H1 (cell line): ENCODE data around the gene NSUN6. TPM values are rescaled to one million over a fixed set of nuclear protein-coding genes. Genes with fewer than 3 reads are reported as not detected.

ENCODE experiments used
- CTCF ChIA-PET: fragments of 300-600 bp; sonication (Branson Sonifier 250); formaldehyde crosslinking; loops from one replicate; lab custom pipeline; 2021; ENCODE audit not compliant: partially characterized antibody; lab: Charles Lee
- POLR2A ChIA-PET: fragments of 300-600 bp; sonication (Branson Sonifier 250); formaldehyde crosslinking; loops from one replicate; lab custom pipeline; 2021; ENCODE audit warnings: inconsistent platforms; ENCODE audit not compliant: partially characterized antibody; lab: Charles Lee
- DNase-seq, 2 experiments: peaks; one replicate each; pipeline versions ENCODE4 v3.0.0 to v3.0.0-alpha.2; 2010 to 2022; ENCODE audit warnings: low spot score in 2 of 2, low read depth in 1 of 2, mixed read lengths in 1 of 2
- FAIRE-seq: peaks from 2 replicates; lab custom pipeline; 2011; peaks lifted over from hg19 to GRCh38; lab: Jason Lieb, UNC
- H2AFZ ChIP-seq: 2 replicates; pipeline ENCODE4 v1.8.1; 2012; ENCODE audit warnings: low read length, inconsistent platforms
- H2AK5ac ChIP-seq: 2 replicates; pipeline ENCODE4 v1.6.1; 2013; ENCODE audit warnings: low read depth, low read length
- H2BK120ac ChIP-seq: replicated peaks from 2 replicates; pipeline ENCODE3; 2013; ENCODE audit warnings: low read depth, low read length, inconsistent platforms
- H2BK12ac ChIP-seq: 2 replicates; pipeline ENCODE4 v1.6.1; 2013; ENCODE audit warnings: low read depth, low read length
- H2BK15ac ChIP-seq: 2 replicates; pipeline ENCODE4 v1.6.1; 2013; ENCODE audit warnings: low read length
- H2BK20ac ChIP-seq: 2 replicates; pipeline ENCODE4 v1.6.1; 2013; ENCODE audit warnings: low read length
- H2BK5ac ChIP-seq: 2 replicates; pipeline ENCODE4 v1.6.1; 2013; ENCODE audit warnings: low read depth, low read length
- H3K14ac ChIP-seq: 2 replicates; pipeline ENCODE4 v1.6.1; 2013; ENCODE audit warnings: inconsistent platforms; ENCODE audit not compliant: insufficient read length
- H3K18ac ChIP-seq: 2 replicates; pipeline ENCODE4 v1.6.1; 2013; ENCODE audit warnings: low read length; ENCODE audit errors: extremely low read depth
- H3K23ac ChIP-seq: 2 replicates; pipeline ENCODE4 v1.6.1; 2013; ENCODE audit warnings: inconsistent platforms; ENCODE audit not compliant: insufficient read length
- H3K23me2 ChIP-seq: 2 replicates; pipeline ENCODE4 v1.6.1; 2013; ENCODE audit warnings: low read depth, low read length
- H3K27ac ChIP-seq: 2 replicates; pipeline ENCODE4 v1.6.1; 2011; ENCODE audit warnings: low read depth, low read length, inconsistent platforms
- H3K27me3 ChIP-seq, 4 experiments: replicated peaks in 1 of 4; 1 replicate in 1 of 4; 2 replicates in 3 of 4; pipeline versions ENCODE4 v1.6.1 to v1.8.1; 2011 to 2013; ENCODE audit warnings: low read length in 3 of 4, mild to moderate bottlenecking in 3 of 4, inconsistent platforms in 2 of 4, mixed read lengths in 2 of 4, moderate library complexity in 1 of 4; ENCODE audit not compliant: control insufficient read depth in 3 of 4, insufficient read depth in 3 of 4; ENCODE audit errors: extremely low read depth in 1 of 4
- H3K36me3 ChIP-seq, 4 experiments: 2 replicates each; pipeline versions ENCODE4 v1.6.1 to v1.8.1; 2011 to 2013; ENCODE audit warnings: mild to moderate bottlenecking in 4 of 4, low read length in 3 of 4, moderate library complexity in 2 of 4, control low read depth in 1 of 4, inconsistent platforms in 1 of 4; ENCODE audit not compliant: insufficient read depth in 4 of 4, control insufficient read depth in 2 of 4
- H3K4ac ChIP-seq: replicated peaks from 2 replicates; pipeline ENCODE3; 2013; ENCODE audit warnings: low read length, low read depth, mixed read lengths, inconsistent platforms; ENCODE audit not compliant: insufficient read length
- H3K4me1 ChIP-seq, 4 experiments: replicated peaks in 1 of 4; 1 replicate in 1 of 4; 2 replicates in 3 of 4; pipeline versions ENCODE4 v1.6.1 to v1.8.1; 2011 to 2013; ENCODE audit warnings: low read length in 3 of 4, inconsistent platforms in 2 of 4, mixed read lengths in 1 of 4; ENCODE audit not compliant: insufficient read depth in 4 of 4, control insufficient read depth in 3 of 4
- H3K4me2 ChIP-seq, 2 experiments: 2 replicates each; pipeline versions ENCODE4 v1.6.1 to v1.8.1; 2011 to 2013; ENCODE audit warnings: low read depth in 2 of 2, low read length in 2 of 2, control low read depth in 1 of 2, inconsistent platforms in 1 of 2, mild to moderate bottlenecking in 1 of 2; ENCODE audit not compliant: insufficient read depth in 1 of 2
- H3K4me3 ChIP-seq, 4 experiments: fragments of 200-600, 300-600 bp in 1 of 4; sonication (generic), shearing (Covaris generic), sonication (Bioruptor Twin) in 1 of 4; 2 replicates each; pipeline versions ENCODE4 v1.5.1 to v1.8.1; 2011 to 2016; ENCODE audit warnings: low read length in 4 of 4, low read depth in 3 of 4, control low read depth in 2 of 4, inconsistent platforms in 2 of 4, mild to moderate bottlenecking in 2 of 4, mixed read lengths in 1 of 4, moderate library complexity in 1 of 4; ENCODE audit not compliant: insufficient read depth in 2 of 4; ENCODE audit errors: extremely low read depth in 1 of 4
- H3K56ac ChIP-seq: replicated peaks from 2 replicates; pipeline ENCODE3; 2013; ENCODE audit warnings: low read depth, mild to moderate bottlenecking, mixed read lengths, low read length, inconsistent platforms; ENCODE audit not compliant: insufficient read length
- H3K79me1 ChIP-seq: 2 replicates; pipeline ENCODE4 v1.6.1; 2013; ENCODE audit warnings: low read depth, low read length, control low read depth
- H3K79me2 ChIP-seq, 2 experiments: 2 replicates each; pipeline versions ENCODE4 v1.6.1 to v1.8.1; 2012 to 2013; ENCODE audit warnings: low read length in 2 of 2, mild to moderate bottlenecking in 2 of 2, inconsistent platforms in 1 of 2; ENCODE audit not compliant: insufficient read depth in 2 of 2, control insufficient read depth in 1 of 2
- H3K9ac ChIP-seq, 4 experiments: replicated peaks in 1 of 4; 1 replicate in 1 of 4; 2 replicates in 3 of 4; pipeline versions ENCODE4 v1.6.1 to v1.8.1; 2011 to 2013; ENCODE audit warnings: low read depth in 3 of 4, low read length in 3 of 4, control low read depth in 2 of 4, mild to moderate bottlenecking in 2 of 4, moderate library complexity in 2 of 4, inconsistent platforms in 1 of 4; ENCODE audit errors: extremely low read depth in 1 of 4
- H3K9me3 ChIP-seq, 2 experiments: 2 replicates each; pipeline versions ENCODE4 v1.6.1 to v1.8.1; 2012 to 2013; ENCODE audit warnings: mild to moderate bottlenecking in 2 of 2, moderate library complexity in 2 of 2, control low read depth in 1 of 2, inconsistent platforms in 1 of 2, low read depth in 1 of 2, low read length in 1 of 2, mixed read lengths in 1 of 2; ENCODE audit not compliant: insufficient read depth in 2 of 2
- H4K20me1 ChIP-seq, 2 experiments: replicated peaks in 1 of 2; 2 replicates each; pipeline versions ENCODE3 to v1.8.1; 2011 to 2013; ENCODE audit warnings: inconsistent platforms in 2 of 2, low read length in 2 of 2, mild to moderate bottlenecking in 1 of 2; ENCODE audit not compliant: insufficient read depth in 2 of 2, control insufficient read depth in 1 of 2
- H4K5ac ChIP-seq: 2 replicates; pipeline ENCODE4 v1.6.1; 2013; ENCODE audit warnings: low read length, low read depth, mixed read lengths, inconsistent platforms; ENCODE audit not compliant: insufficient read length
- H4K8ac ChIP-seq: 2 replicates; pipeline ENCODE4 v1.8.0; 2013; ENCODE audit warnings: mild to moderate bottlenecking, moderate library complexity, low read length, inconsistent platforms; ENCODE audit not compliant: insufficient read depth; ENCODE audit errors: extremely low read depth
- H4K91ac ChIP-seq: replicated peaks from 2 replicates; pipeline ENCODE3; 2013; ENCODE audit warnings: low read length, mixed read lengths, inconsistent platforms; ENCODE audit not compliant: insufficient read length
- ASH2L ChIP-seq: fragments of 200-600, 300-600 bp; sonication (generic); IDR thresholded peaks from one replicate; pipeline ENCODE4 v1.7.1; 2017; ENCODE audit warnings: low read length
- ATF2 ChIP-seq: IDR thresholded peaks from 2 replicates; pipeline ENCODE4 v1.6.1; 2012; ENCODE audit warnings: low read length, inconsistent platforms
- BCL11A ChIP-seq, 2 experiments: IDR thresholded peaks; one replicate each; pipeline ENCODE4 v1.6.1; 2011; ENCODE audit warnings: low read depth in 2 of 2, low read length in 2 of 2, mild to moderate bottlenecking in 2 of 2
- BRCA1 ChIP-seq: IDR thresholded peaks from 2 replicates; pipeline ENCODE4 v1.6.1; 2012; ENCODE audit warnings: low read depth, low read length, improper control_type of control experiment
- CREB1 ChIP-seq: IDR thresholded peaks from 2 replicates; pipeline ENCODE4 v1.6.1; 2012; ENCODE audit warnings: inconsistent platforms
- E2F6 ChIP-seq: IDR thresholded peaks from 2 replicates; pipeline ENCODE4 v1.6.1; 2012; ENCODE audit warnings: inconsistent platforms
- HDAC6 ChIP-seq: IDR thresholded peaks from one replicate; pipeline ENCODE4 v1.7.1; 2012; ENCODE audit warnings: low read depth, mild to moderate bottlenecking, inconsistent platforms, low read length, moderate library complexity
- KDM5A ChIP-seq: fragments of 200-600 bp; IDR thresholded peaks from 2 replicates; pipeline ENCODE4 v1.7.1; 2012; ENCODE audit warnings: mild to moderate bottlenecking, low read length, inconsistent platforms, mixed read lengths
- POLR2A ChIP-seq, 2 experiments: IDR thresholded peaks; 1 replicate in 1 of 2; 2 replicates in 1 of 2; pipeline ENCODE4 v1.6.1; 2011; ENCODE audit warnings: low read depth in 2 of 2, low read length in 2 of 2, mild to moderate bottlenecking in 2 of 2; ENCODE audit errors: control extremely low read depth in 1 of 2
- RNF2 ChIP-seq: fragments of 200-900, 300-1000 bp; sonication (generic); IDR thresholded peaks from 2 replicates; pipeline ENCODE4 v1.7.1; 2016; ENCODE audit warnings: borderline replicate concordance, low read depth, mild to moderate bottlenecking, antibody characterized with exemption, low read length; ENCODE audit not compliant: poor library complexity, severe bottlenecking; ENCODE audit errors: missing control alignments
- SP2 ChIP-seq: IDR thresholded peaks from 2 replicates; pipeline ENCODE4 v1.6.1; 2012; ENCODE audit warnings: mild to moderate bottlenecking, low read length, inconsistent platforms
- TBP ChIP-seq: IDR thresholded peaks from 2 replicates; pipeline ENCODE4 v1.6.1; 2011; ENCODE audit warnings: low read depth, low read length, improper control_type of control experiment
- TEAD4 ChIP-seq: IDR thresholded peaks from 2 replicates; pipeline ENCODE4 v1.6.1; 2012; ENCODE audit warnings: low read depth, low read length, inconsistent platforms, mixed read lengths
- WGBS, 2 experiments: shearing (Covaris generic) in 1 of 2; methylation state at CpG; one replicate each; pipeline versions ENCODE4 v1.1.6 to v1.1.7; 2013 to 2015; ENCODE audit warnings: low lambda C conversion rate in 2 of 2, mixed read lengths in 2 of 2, inconsistent platforms in 1 of 2, low coverage in 1 of 2, missing lambda C conversion rate in 1 of 2; ENCODE audit not compliant: insufficient replicate concordance in 2 of 2, insufficient coverage in 1 of 2, insufficient read length in 1 of 2; ENCODE audit errors: extremely low coverage in 1 of 2, missing lambda C conversion rate in 1 of 2; 5-methylcytosine and 5-hydroxymethylcytosine counted together
- polyA plus RNA-seq, 7 experiments: library from polyadenylated mRNA; depleted of rRNA in 3 of 7; stranded (reverse) in 5 of 7; unstranded in 2 of 7; fragments of >200 nt in 5 of 7; fragments of 200-250 nt in 2 of 7; gene quantifications; 1 replicate in 5 of 7; 2 replicates in 1 of 7; 4 replicates in 1 of 7; pipeline versions ENCODE4 v1.2.1 to v1.2.3, GENCODE V29; 2011 to 2013; ENCODE audit warnings: missing spikeins in 2 of 7, mixed read lengths in 2 of 7
- total RNA-seq: library from RNA; stranded (reverse); fragmentation: NEBNext Ultra II Directional; extraction: Animal tissue kit (Norgen Biotek cat#: 25700); gene quantifications from 2 replicates; pipeline ENCODE4 v1.2.1, GENCODE V29; 2021

Gene NSUN6
- total and polyA plus RNA-seq, 2 of the 8 experiments (the other 6 are each of a cell fraction or from before 2014, with no cell fraction given): 5.9 to 14.4 TPM

GRCh38 chr10:18500576-18500975 lies 150.8 kb downstream of the NSUN6 start:
- no peak overlapping the region for H3K27ac ChIP-seq
- H3K23me2 ChIP-seq: no peaks in the 10 kb centered on the region
- H2BK5ac ChIP-seq: no peak overlapping the region
- no peak overlapping the region for H2BK15ac ChIP-seq
- CTCF ChIA-PET: no interaction called here
- no peak overlapping the region for H2BK20ac ChIP-seq
- DNase-seq (no peak), FAIRE-seq (no peak)
- no peak overlapping the region for H2AFZ ChIP-seq
- H3K79me1 ChIP-seq: no peaks in the 10 kb centered on the region
- H3K18ac ChIP-seq: no peak overlapping the region
- H2AK5ac ChIP-seq: no peak overlapping the region
- H4K20me1 ChIP-seq: no peaks in the 10 kb centered on the region
- H4K5ac ChIP-seq: no peak overlapping the region
- no peak overlapping the region for H3K4ac ChIP-seq
- H3K9me3 ChIP-seq: no peaks in the 10 kb centered on the region
- H3K14ac ChIP-seq: no peak overlapping the region
- H2BK12ac ChIP-seq: no peak overlapping the region
- no peaks in the 10 kb centered on the region for H3K79me2 ChIP-seq
- no peak overlapping the region for H3K56ac ChIP-seq
- H3K23ac ChIP-seq: no peak overlapping the region
- WGBS, 2 experiments: 94% methylated on average over 7 of the region's 7 CpGs; no CpG with 5 or more reads in 1 of the 2 experiments
- H4K8ac ChIP-seq: no peak overlapping the region
- no peak overlapping the region for H4K91ac ChIP-seq
- H3K4me3 ChIP-seq: no peak overlapping the region
- H3K4me1 ChIP-seq: peaks cover 0 to 5% (median 1%) of the 10 kb centered on the region in 4 experiments; a peak in 2 of 7 replicates
- TF ChIP-seq BRCA1 (no peak), HDAC6 (no peak), CREB1 (no peak), RNF2 (no peak), ATF2 (no peak), ASH2L (no peak), POLR2A (IDR thresholded peaks at IDR 0.05; ENCODE audit: control extremely low read depth in 1 of 2, low read depth in 2 of 2, low read length in 2 of 2) (no peak), SP2 (no peak), E2F6 (no peak), BCL11A (IDR thresholded peaks at IDR 0.05; ENCODE audit: low read depth in 2 of 2, low read length in 2 of 2) (no peak), TBP (no peak), KDM5A (no peak), TEAD4 (no peak)
- TF ChIP-seq, all 59 proteins: peak for 0
- no peak overlapping the region for H3K9ac ChIP-seq
- H2BK120ac ChIP-seq: no peak overlapping the region
- H3K36me3 ChIP-seq: no peaks in the 10 kb centered on the region
- no peaks in the 10 kb centered on the region for H3K27me3 ChIP-seq
- POLR2A ChIA-PET: no interaction called here
- H3K4me2 ChIP-seq: no peak overlapping the region
